SH-SY5Y (cell line): ENCODE results near the gene PRDX1.

ENCODE experiments used
- GATA2 ChIP-seq: IDR thresholded peaks from 2 replicates; pipeline ENCODE4 v1.6.1; 2011; ENCODE audit warnings: mild to moderate bottlenecking, low read depth, low read length
- GATA3 ChIP-seq: IDR thresholded peaks from 2 replicates; pipeline ENCODE4 v1.6.1; 2011; ENCODE audit warnings: low read depth, mild to moderate bottlenecking, low read length, moderate library complexity

DNA sequence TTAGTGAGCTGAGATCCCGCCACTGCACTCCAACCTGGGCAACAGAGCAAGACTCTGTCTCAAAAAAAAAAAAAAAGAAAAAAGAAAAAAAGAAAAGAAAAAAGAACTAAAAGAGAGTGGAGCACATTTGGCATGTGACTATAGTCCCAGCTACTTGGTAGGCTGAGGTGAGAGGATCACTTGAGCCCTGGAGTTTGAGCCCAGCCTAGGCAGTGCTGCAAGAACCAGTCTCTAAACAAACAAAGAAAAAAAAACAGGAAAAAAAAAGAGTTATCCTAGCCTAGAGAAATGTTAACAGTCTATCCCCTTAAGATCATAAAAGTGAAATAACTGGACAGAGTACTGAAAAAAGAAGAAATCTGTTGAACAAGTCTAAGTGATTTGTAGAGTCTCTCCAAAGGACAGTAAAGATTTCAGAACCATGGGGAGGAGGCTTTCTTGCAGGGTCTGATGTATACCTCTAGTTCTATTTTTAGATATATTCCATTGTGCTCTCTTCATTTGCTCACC lies 4.5 kb upstream of the PRDX1 start:
- TF ChIP-seq GATA2 = no peak
- no peak for TF ChIP-seq GATA3
